Suprapubic skin (tissue), 4 donors: Measurements from ENCODE around the gene RGMA.

ENCODE experiments used
- CTCF ChIP-seq, 2 donors: fragments of 200-600 bp in 1 of 2; fragments of 450-650 bp in 1 of 2; sonication (generic) in 1 of 2; IDR thresholded peaks; one replicate each; pipeline ENCODE4 v1.5.1; 2016 to 2019; ENCODE audit warnings: antibody characterized with exemption in 2 of 2, mild to moderate bottlenecking in 1 of 2, moderate library complexity in 1 of 2
- POLR2A ChIP-seq, 2 donors: fragments of 450-650 bp; IDR thresholded peaks; one replicate each; pipeline ENCODE4 v1.6.1; 2017; ENCODE audit warnings: antibody characterized with exemption in 2 of 2, mild to moderate bottlenecking in 2 of 2, moderate library complexity in 2 of 2
- POLR2AphosphoS5 ChIP-seq, 3 donors: sonication (generic); formaldehyde crosslinking; IDR thresholded peaks; one replicate each; pipeline ENCODE4 v1.6.1; 2017; ENCODE audit warnings: antibody characterized with exemption in 3 of 3

- TF ChIP-seq CTCF (IDR thresholded peaks at IDR 0.05) (no peak), POLR2AphosphoS5 (IDR thresholded peaks at IDR 0.05) (no peak), POLR2A (IDR thresholded peaks at IDR 0.05) (no peak)
These were observed 30.9 kb downstream of the RGMA start for GRCh38 chr15:93058128-93058527.
